Endothelial cell (in vitro differentiated cells): Measurements from ENCODE around the gene CTDNEP1. TPM values are rescaled to one million over a fixed set of nuclear protein-coding genes. Genes with fewer than 3 reads are reported as not detected.

Experiments
- DNase-seq: peaks from one replicate; pipeline ENCODE4 v3.0.0; 2021; ENCODE audit warnings: low spot score
- H3K27ac Mint-ChIP-seq: one replicate; pipeline ENCODE4 v1.8.0; 2021; ENCODE audit warnings: mixed read lengths, inconsistent platforms; ENCODE audit not compliant: unreplicated experiment
- H3K27me3 Mint-ChIP-seq: one replicate; pipeline ENCODE4 v1.8.0; 2021; ENCODE audit warnings: mild to moderate bottlenecking, moderate library complexity, mixed read lengths, inconsistent platforms; ENCODE audit not compliant: unreplicated experiment
- H3K36me3 Mint-ChIP-seq: one replicate; pipeline ENCODE4 v1.8.0; 2021; ENCODE audit warnings: mild to moderate bottlenecking, low read depth, mixed read lengths, inconsistent platforms; ENCODE audit not compliant: unreplicated experiment
- H3K4me1 Mint-ChIP-seq: one replicate; pipeline ENCODE4 v1.8.0; 2021; ENCODE audit warnings: mild to moderate bottlenecking, mixed read lengths, inconsistent platforms; ENCODE audit not compliant: unreplicated experiment
- H3K4me3 Mint-ChIP-seq: one replicate; pipeline ENCODE4 v1.8.0; 2021; ENCODE audit warnings: mild to moderate bottlenecking, mixed read lengths, inconsistent platforms; ENCODE audit not compliant: unreplicated experiment
- H3K9me3 Mint-ChIP-seq: one replicate; pipeline ENCODE4 v1.8.0; 2021; ENCODE audit warnings: mixed read lengths, inconsistent platforms; ENCODE audit not compliant: unreplicated experiment
- total RNA-seq: library from RNA; stranded (reverse); fragmentation: NEBNext Ultra II Directional; extraction: Animal tissue kit (Norgen Biotek cat#: 25700); gene quantifications from one replicate; pipeline ENCODE4 v1.2.1, GENCODE V29; 2021; ENCODE audit not compliant: unreplicated experiment
- TF ChIP-seq, protein P1 (sequence below): fragments of 200-600 bp; sonication (generic); IDR thresholded peaks from one replicate; pipeline ENCODE4 v1.5.0; 2021; ENCODE audit warnings: antibody characterized with exemption; ENCODE audit not compliant: unreplicated experiment

CTDNEP1 gene
- total RNA-seq, 1 donor from 2014 or later = 148 TPM

DNA sequence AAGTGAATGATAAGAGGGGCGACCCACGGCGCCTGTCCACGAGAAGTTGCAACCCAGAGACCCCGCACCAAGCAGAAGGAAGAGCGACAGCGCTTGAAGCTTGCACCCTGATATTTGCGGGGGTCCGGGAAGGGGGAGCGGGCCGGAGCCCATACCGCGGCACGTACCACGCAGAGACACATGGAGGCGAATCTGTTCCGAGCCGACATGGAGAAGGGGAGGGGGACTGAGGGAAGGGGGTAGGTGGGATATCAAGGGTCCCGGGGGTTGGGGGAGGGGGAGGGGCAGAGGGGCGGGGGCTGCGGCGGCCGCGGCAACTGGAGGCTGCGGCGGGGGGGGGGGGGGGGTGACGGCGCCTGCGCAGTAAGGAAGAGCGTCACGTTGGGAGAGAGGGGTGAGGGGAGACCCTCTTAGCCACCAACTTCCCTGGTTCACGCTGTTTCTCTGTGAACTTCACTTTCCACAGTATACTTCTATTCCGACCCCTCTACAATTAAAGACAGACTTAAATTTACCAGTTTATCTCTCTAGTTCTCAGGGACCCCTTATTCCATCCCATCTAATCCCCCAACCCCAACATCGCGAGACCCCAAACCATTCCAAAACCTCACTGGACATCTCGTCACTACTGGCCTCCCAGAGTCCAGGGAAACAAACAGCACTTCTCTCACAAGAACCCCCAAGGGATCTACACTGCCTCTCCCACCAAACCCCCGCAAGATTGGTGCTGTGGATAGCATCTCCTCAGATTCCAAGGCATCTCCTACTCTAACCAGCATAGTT, 39.9 kb downstream of the CTDNEP1 start:
- Mint-ChIP-seq H3K4me1 (peaks cover 42% of the 10 kb centered on the region), H3K27ac (peak overlapping the region; percentile 89), H3K36me3 (peaks cover 8% of the 10 kb centered on the region), H3K9me3 (no peaks in the 10 kb centered on the region), H3K27me3 (peaks cover 25% of the 10 kb centered on the region), H3K4me3 (peak overlapping the region; percentile 66)
- TF ChIP-seq, protein P1, sequence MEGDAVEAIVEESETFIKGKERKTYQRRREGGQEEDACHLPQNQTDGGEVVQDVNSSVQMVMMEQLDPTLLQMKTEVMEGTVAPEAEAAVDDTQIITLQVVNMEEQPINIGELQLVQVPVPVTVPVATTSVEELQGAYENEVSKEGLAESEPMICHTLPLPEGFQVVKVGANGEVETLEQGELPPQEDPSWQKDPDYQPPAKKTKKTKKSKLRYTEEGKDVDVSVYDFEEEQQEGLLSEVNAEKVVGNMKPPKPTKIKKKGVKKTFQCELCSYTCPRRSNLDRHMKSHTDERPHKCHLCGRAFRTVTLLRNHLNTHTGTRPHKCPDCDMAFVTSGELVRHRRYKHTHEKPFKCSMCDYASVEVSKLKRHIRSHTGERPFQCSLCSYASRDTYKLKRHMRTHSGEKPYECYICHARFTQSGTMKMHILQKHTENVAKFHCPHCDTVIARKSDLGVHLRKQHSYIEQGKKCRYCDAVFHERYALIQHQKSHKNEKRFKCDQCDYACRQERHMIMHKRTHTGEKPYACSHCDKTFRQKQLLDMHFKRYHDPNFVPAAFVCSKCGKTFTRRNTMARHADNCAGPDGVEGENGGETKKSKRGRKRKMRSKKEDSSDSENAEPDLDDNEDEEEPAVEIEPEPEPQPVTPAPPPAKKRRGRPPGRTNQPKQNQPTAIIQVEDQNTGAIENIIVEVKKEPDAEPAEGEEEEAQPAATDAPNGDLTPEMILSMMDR = no peak
- no peak for DNase-seq

DNA sequence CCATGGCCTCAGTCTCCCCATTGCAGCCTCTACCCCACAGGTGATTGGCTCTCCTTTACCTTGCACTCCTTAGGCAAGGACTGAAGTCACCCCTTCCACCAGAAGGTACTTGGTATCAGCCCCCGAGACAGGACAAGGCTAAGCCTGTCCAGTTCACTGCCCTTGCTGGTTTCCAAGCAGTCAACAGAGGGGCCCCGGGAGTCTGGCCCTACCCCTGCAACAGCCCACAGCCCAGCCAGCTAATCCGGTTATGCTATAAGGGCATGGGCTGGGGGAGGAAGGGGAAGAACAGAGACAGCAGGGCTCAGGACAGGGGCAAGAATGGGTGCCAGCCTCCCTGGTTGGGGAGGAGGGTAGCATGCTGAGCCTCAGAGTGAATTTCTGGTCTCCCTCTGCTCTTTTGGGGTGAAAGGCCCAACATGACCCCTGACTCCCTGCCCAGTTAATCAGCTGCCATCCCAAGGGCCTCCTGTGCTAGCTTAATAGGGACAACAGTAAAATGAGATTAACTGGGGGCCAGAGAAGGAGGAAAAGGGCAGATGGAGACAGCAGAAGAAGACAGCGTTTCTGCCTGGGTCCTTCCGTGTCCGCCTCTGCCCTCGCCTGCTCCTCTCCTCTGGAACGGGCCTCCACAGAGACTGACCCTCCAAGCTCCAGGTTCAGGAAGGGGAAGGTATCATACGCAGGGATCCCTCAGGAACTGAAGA, 42.6 kb downstream of the CTDNEP1 start:
- peaks cover 23% of the 10 kb centered on the region for H3K36me3 Mint-ChIP-seq
- no peaks in the 10 kb centered on the region for H3K9me3 Mint-ChIP-seq
- TF ChIP-seq, protein P1 = no peak
- DNase-seq = no peak
- H3K27me3 Mint-ChIP-seq = peaks cover 22% of the 10 kb centered on the region
- H3K4me3 Mint-ChIP-seq = peak overlapping the region; percentile 77
- H3K27ac Mint-ChIP-seq = no peak overlapping the region
- H3K4me1 Mint-ChIP-seq = peaks cover 39% of the 10 kb centered on the region

DNA sequence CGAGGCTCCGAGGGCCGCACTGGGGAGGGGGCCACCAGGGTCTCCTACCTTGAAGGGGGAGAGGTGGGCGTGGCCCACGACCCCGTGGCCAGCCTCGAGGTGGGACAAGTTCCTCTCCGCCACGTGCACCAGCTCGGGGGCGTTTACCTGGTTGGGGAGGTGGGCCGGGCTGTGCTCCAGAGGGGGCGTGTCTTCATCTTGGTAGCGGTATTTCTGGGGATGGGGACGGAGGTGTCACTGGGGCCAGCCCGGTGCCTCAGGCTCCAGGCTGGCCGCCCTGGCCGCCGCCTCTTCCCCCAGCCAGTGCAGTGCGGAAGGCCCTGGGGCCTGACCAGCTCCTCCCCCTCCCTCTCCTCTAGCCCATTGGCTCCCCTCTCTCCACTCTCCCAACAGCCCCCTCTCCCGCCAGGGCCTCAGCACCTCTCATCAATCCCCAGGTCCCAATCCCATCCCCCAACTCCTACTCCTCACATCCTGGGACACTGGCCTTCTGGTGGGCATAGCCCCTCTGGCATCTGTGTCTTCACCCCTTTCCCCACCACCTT, 43.4 kb downstream of the CTDNEP1 start:
- no peak for DNase-seq
- H3K36me3 Mint-ChIP-seq = peaks cover 19% of the 10 kb centered on the region
- H3K4me1 Mint-ChIP-seq = peaks cover 33% of the 10 kb centered on the region
- no peak overlapping the region for H3K27ac Mint-ChIP-seq
- TF ChIP-seq, protein P1 = no peak
- H3K4me3 Mint-ChIP-seq = peak overlapping the region; percentile 77
- H3K9me3 Mint-ChIP-seq = no peaks in the 10 kb centered on the region
- H3K27me3 Mint-ChIP-seq = peaks cover 17% of the 10 kb centered on the region

DNA sequence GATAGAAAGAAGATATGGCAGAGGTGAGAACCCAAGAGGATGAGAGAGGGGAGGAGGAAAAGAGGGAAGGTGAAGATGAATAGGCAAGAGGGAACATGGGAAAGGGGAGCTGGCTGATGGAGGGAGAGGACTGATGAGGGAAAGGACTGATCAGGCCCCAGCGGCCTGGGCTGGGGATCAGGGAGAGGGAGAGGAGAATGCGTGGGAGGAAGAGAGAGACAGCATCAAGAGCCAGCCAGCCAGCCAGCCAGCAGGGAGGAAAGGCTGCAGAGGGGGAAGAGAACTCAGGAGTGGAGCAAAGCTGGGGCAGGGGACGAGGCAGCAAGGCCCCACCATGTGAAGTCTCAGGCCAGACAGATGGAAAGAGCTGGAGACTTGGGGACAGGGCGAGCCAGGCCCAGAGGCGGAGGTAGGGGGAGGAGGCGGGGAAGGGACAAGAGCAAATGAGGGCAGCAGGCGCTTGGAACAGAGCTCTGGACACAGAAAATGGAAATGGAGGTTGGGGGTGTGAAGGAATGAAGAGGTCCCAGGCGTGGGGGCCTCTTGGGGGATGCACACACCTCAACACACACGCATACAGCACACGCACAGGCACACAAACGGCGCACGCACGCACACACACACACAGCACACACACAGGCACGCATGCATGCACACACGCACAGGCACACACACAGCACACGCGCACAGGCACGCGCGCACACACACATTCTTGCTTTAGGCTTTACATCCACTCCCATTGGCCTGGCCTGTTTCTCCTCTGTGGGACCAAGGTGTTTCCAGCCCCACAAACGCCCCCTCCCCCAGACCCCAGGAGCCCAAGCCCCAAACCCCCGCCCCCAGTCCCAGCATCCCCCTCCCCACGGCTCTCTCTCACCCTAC, 44.2 kb downstream of the CTDNEP1 start:
- no peak overlapping the region for H3K27ac Mint-ChIP-seq
- peaks cover 26% of the 10 kb centered on the region for H3K36me3 Mint-ChIP-seq
- peaks cover 20% of the 10 kb centered on the region for H3K27me3 Mint-ChIP-seq
- no peak overlapping the region for H3K4me3 Mint-ChIP-seq
- no peak for DNase-seq
- TF ChIP-seq, protein P1 = no peak
- H3K4me1 Mint-ChIP-seq = peaks cover 32% of the 10 kb centered on the region
- H3K9me3 Mint-ChIP-seq = no peaks in the 10 kb centered on the region
